HepG2 (cell line): ENCODE data around the gene INO80B. TPM values are rescaled to one million over a fixed set of nuclear protein-coding genes. Genes with fewer than 3 reads are reported as not detected.

Experiments used
- BCL6 ChIP-seq: IDR thresholded peaks from 2 replicates; pipeline ENCODE4 v1.6.1; 2016; ENCODE audit warnings: missing genetic modification reagents, missing compliant biosample characterization
- CBFB ChIP-seq: sonication (generic); formaldehyde crosslinking; IDR thresholded peaks from 2 replicates; pipeline ENCODE4 v1.4.0; 2020; ENCODE audit warnings: missing genetic modification reagents
- DPF2 ChIP-seq: sonication (generic); formaldehyde crosslinking; IDR thresholded peaks from 2 replicates; pipeline ENCODE4 v1.4.0; 2020; ENCODE audit warnings: mild to moderate bottlenecking, low read depth, missing genetic modification reagents, borderline replicate concordance
- FOSL2 ChIP-seq: sonication (generic); formaldehyde crosslinking; IDR thresholded peaks from 2 replicates; pipeline ENCODE4 v1.4.0; 2020; ENCODE audit warnings: missing genetic modification reagents
- FUBP1 ChIP-seq: sonication (generic); formaldehyde crosslinking; IDR thresholded peaks from 2 replicates; pipeline ENCODE4 v1.5.1; 2020; ENCODE audit warnings: missing genetic modification reagents, mild to moderate bottlenecking, borderline replicate concordance
- ISL2 ChIP-seq: sonication (generic); formaldehyde crosslinking; IDR thresholded peaks from 2 replicates; pipeline ENCODE4 v1.5.0; 2020; ENCODE audit warnings: missing genetic modification reagents
- JUNB ChIP-seq: sonication (generic); formaldehyde crosslinking; IDR thresholded peaks from 2 replicates; pipeline ENCODE4 v1.8.0; 2022; ENCODE audit warnings: missing genetic modification reagents, mild to moderate bottlenecking, borderline replicate concordance
- MIER3 ChIP-seq: IDR thresholded peaks from 2 replicates; pipeline ENCODE4 v1.6.1; 2016; ENCODE audit warnings: missing compliant biosample characterization, borderline replicate concordance
- MYC ChIP-seq: sonication (generic); formaldehyde crosslinking; IDR thresholded peaks from 2 replicates; pipeline ENCODE4 v1.9.0; 2021; ENCODE audit warnings: missing genetic modification reagents, borderline replicate concordance
- PRPF4 ChIP-seq: fragments of 200-400 bp; formaldehyde crosslinking; IDR thresholded peaks from 2 replicates; pipeline ENCODE4 v1.6.1; 2016; ENCODE audit warnings: low read length, low read depth; ENCODE audit not compliant: poor library complexity, severe bottlenecking
- RBFOX2 ChIP-seq: fragments of 200-400 bp; formaldehyde crosslinking; IDR thresholded peaks from 2 replicates; pipeline ENCODE4 v1.6.1; 2017; ENCODE audit warnings: low read depth, mild to moderate bottlenecking, low read length
- SMAD1 ChIP-seq: sonication (generic); formaldehyde crosslinking; IDR thresholded peaks from 2 replicates; pipeline ENCODE4 v1.4.0; 2020; ENCODE audit warnings: missing genetic modification reagents, low read depth, mild to moderate bottlenecking, borderline replicate concordance
- THAP9 ChIP-seq: sonication (generic); formaldehyde crosslinking; IDR thresholded peaks from 2 replicates; pipeline ENCODE4; 2020; ENCODE audit warnings: missing genetic modification reagents, mild to moderate bottlenecking, borderline replicate concordance
- XBP1 ChIP-seq: sonication (generic); formaldehyde crosslinking; IDR thresholded peaks from 2 replicates; pipeline ENCODE4 v1.5.0; 2020; ENCODE audit warnings: missing genetic modification reagents
- ZBTB39 ChIP-seq: sonication (generic); formaldehyde crosslinking; IDR thresholded peaks from 2 replicates; pipeline ENCODE4 v1.5.0; 2020; ENCODE audit warnings: missing genetic modification reagents
- ZBTB46 ChIP-seq: sonication (generic); formaldehyde crosslinking; IDR thresholded peaks from 2 replicates; pipeline ENCODE4 v1.4.0; 2020; ENCODE audit warnings: mild to moderate bottlenecking, missing genetic modification reagents, borderline replicate concordance
- ZKSCAN1 ChIP-seq: fragments of 150-350 bp; IDR thresholded peaks from 2 replicates; pipeline ENCODE4 v1.6.1; 2014; ENCODE audit warnings: low read length
- ZNF256 ChIP-seq: sonication (generic); formaldehyde crosslinking; conservative IDR thresholded peaks from 2 replicates; pipeline ENCODE4 v1.4.0; 2020; ENCODE audit warnings: missing genetic modification reagents
- ZNF354B ChIP-seq: sonication (generic); formaldehyde crosslinking; IDR thresholded peaks from 2 replicates; pipeline ENCODE4 v1.8.0; 2022; ENCODE audit warnings: mild to moderate bottlenecking, missing genetic modification reagents
- polyA plus RNA-seq, 8 experiments: library from polyadenylated mRNA; depleted of rRNA in 3 of 8; stranded (reverse) in 7 of 8; unstranded in 1 of 8; fragments of >200 nt; fragmentation: Illumina TruSeq in 4 of 8; extraction: Trizol in 4 of 8; gene quantifications; 2 replicates each; pipeline versions ENCODE4 v1.2.1 to v1.2.3, GENCODE V29; 2011 to 2016; ENCODE audit warnings: low read depth in 4 of 8, missing spikeins in 1 of 8, mixed read lengths in 1 of 8; ENCODE audit not compliant: insufficient read depth in 1 of 8
- total RNA-seq, 5 experiments: library from RNA; depleted of rRNA; stranded (reverse); fragments of >200 nt; fragmentation: Illumina TruSeq; extraction: Trizol; gene quantifications; 2 replicates each; pipeline ENCODE4 v1.2.3, GENCODE V29; 2016; ENCODE audit warnings: low read depth in 1 of 5

Gene INO80B
- total and polyA plus RNA-seq, 2 of the 13 experiments (the other 11 are each of a cell fraction or from before 2014, with no cell fraction given) = 6.2 to 14.5 TPM

- peak; percentile 89 for TF ChIP-seq MYC (CRISPR knock-in tag)
- peak; percentile 44 for TF ChIP-seq FOSL2 (CRISPR knock-in tag)
- TF ChIP-seq CBFB (CRISPR knock-in tag) = peak; percentile 85
- 0 out of 2 replicates have a peak, but pooled peaks have one; percentile 70 for TF ChIP-seq ZNF256 (CRISPR knock-in tag)
- TF ChIP-seq ZBTB39 = peak; percentile 80; the same call in 1 of the 2 replicates
- no peak for TF ChIP-seq SMAD1 (CRISPR knock-in tag)
- peak; percentile 88; the same call in 1 of the 2 replicates for TF ChIP-seq FUBP1
- TF ChIP-seq DPF2 = 0 out of 2 replicates have a peak, but pooled peaks have one; percentile 48
- TF ChIP-seq ZNF354B (CRISPR knock-in tag) = no peak
- peak; percentile 97 for TF ChIP-seq RBFOX2
- 0 out of 2 replicates have a peak, but pooled peaks have one; percentile 11 for TF ChIP-seq ZKSCAN1
- no peak for TF ChIP-seq ZBTB46
- TF ChIP-seq XBP1 (CRISPR knock-in tag) = no peak
- TF ChIP-seq BCL6 (CRISPR knock-in tag) = peak; percentile 64
- peak; percentile 94 for TF ChIP-seq ISL2
- no peak for TF ChIP-seq PRPF4
- TF ChIP-seq JUNB (CRISPR knock-in tag) = no peak
- TF ChIP-seq MIER3 = peak; percentile 93; the same call in 1 of the 2 replicates
- TF ChIP-seq THAP9 (CRISPR knock-in tag) = peak; percentile 96; the same call in 1 of the 2 replicates
Observed at GRCh38 chr2:74507145-74507925, 52.4 kb downstream of the INO80B start, which contains the start of gene PCGF1 (continued).
